ENCODE results near the gene XPC. TPM values are rescaled to one million over a fixed set of nuclear protein-coding genes. Genes with fewer than 3 reads are reported as not detected.

Gene XPC
- total and polyA plus RNA-seq, 2 donors = 19.1 to 32.8 TPM

DNA sequence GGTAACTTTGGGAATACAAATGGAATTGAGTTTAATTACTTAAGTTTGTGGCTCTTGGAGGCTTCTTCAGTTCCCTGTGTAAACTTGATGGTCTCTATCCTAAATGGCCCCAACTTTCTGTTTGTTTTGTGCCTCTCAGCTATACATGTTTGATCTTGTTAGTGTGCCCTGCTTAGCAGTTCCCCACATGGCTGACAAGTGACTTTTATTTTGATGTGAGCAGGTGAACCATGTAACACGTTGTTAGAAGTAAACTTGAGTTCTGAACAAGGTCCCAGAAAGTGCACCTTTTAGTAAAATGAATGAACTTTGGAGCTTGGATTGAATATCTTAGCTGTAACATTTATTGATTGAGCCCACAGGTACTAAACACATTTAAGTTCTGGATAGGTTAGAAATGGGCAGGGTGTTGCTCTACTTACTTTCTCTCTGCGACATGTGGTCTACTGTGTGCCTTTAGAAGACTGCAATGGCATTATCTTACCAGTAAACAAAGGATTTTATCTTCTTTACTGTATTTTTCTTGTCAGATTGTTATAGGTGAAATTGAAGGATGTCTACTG is 4.7 kb upstream of the XPC start:
- no peaks in the 10 kb centered on the region for H3K27me3 ChIP-seq (ENCODE audit: control insufficient read depth in 2 of 2, insufficient read depth in 1 of 2, low read length in 1 of 2)
- no peak overlapping the region for H3K4me3 ChIP-seq (ENCODE audit: low read length in 2 of 2)
- no peaks in the 10 kb centered on the region for H3K9me3 ChIP-seq (ENCODE audit: control insufficient read depth in 2 of 2, insufficient read depth in 1 of 2, low read length in 1 of 2)
- H3K27ac ChIP-seq (ENCODE audit: low read depth in 1 of 2, low read length in 1 of 2) = no peak overlapping the region
- H3K36me3 ChIP-seq (ENCODE audit: control insufficient read depth in 2 of 2, insufficient read depth in 2 of 2, low read length in 1 of 2) = peaks cover 30 to 42% of the 10 kb centered on the region in 2 donors
- WGBS = 84% methylated on average over 2 of the region's 2 CpGs
- no peak for DNase-seq (ENCODE audit: low read depth in 6 of 9, low spot score in 9 of 9)
- peaks cover 8 to 9% of the 10 kb centered on the region in 2 donors for H3K4me1 ChIP-seq (ENCODE audit: control insufficient read depth in 2 of 2, insufficient read depth in 2 of 2, low read length in 2 of 2)

DNA sequence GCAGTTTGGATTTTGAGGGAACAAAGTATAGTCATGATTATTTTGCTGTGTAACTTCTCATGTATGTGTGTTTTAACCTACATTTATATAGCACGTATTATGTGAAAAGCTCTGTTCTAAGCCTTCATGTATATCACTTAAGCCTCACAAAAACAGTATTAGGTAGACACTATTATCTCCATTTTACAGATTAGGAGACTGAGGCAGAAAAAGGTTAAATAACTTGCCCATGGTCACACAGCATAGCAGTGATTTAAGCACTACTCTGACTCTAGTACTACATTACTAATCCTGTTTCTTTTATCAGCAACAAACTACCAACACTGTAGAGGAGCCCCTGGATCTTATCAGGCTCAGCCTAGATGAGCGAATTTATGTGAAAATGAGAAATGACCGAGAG is 2.9 kb upstream of the XPC start:
- 98% methylated on average over 3 of the region's 3 CpGs for WGBS
- Histone ChIP-seq H3K9me3 (ENCODE audit: control insufficient read depth in 2 of 2, insufficient read depth in 1 of 2, low read length in 1 of 2) (no peaks in the 10 kb centered on the region), H3K27ac (ENCODE audit: low read depth in 1 of 2, low read length in 1 of 2) (no peak overlapping the region), H3K4me1 (ENCODE audit: control insufficient read depth in 2 of 2, insufficient read depth in 2 of 2, low read length in 2 of 2) (peaks cover 18 to 21% of the 10 kb centered on the region in 2 donors), H3K36me3 (ENCODE audit: control insufficient read depth in 2 of 2, insufficient read depth in 2 of 2, low read length in 1 of 2) (peaks cover 24 to 29% of the 10 kb centered on the region in 2 donors), H3K27me3 (ENCODE audit: control insufficient read depth in 2 of 2, insufficient read depth in 1 of 2, low read length in 1 of 2) (no peaks in the 10 kb centered on the region), H3K4me3 (ENCODE audit: low read length in 2 of 2) (no peak overlapping the region)
- no peak for DNase-seq (ENCODE audit: low read depth in 6 of 9, low spot score in 9 of 9)

DNA sequence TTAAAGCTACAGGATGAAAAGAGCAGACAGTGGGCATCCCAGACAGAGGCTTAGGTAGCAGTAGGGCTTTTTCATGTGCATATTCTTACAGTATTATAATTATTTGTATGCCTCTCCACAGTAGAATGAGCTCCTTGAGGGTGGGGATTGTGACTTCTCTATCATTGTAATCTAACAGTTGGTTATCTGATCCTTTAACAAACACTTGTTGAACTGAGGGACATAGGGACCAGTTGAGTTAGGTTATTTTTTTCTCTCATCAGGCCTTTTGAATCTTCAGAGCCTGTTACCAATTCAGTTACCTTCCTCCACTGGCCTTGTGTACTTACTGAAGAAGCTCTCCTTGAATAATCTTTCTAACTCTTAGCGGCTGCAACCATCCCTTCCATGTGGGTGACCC is 1.4 kb upstream of the XPC start:
- H3K4me1 ChIP-seq (ENCODE audit: control insufficient read depth in 2 of 2, insufficient read depth in 2 of 2, low read length in 2 of 2) = peaks cover 32 to 36% of the 10 kb centered on the region in 2 donors
- WGBS = 98% methylated on average over 1 of the region's 1 CpG
- no peak overlapping the region for H3K4me3 ChIP-seq (ENCODE audit: low read length in 2 of 2)
- no peaks in the 10 kb centered on the region for H3K9me3 ChIP-seq (ENCODE audit: control insufficient read depth in 2 of 2, insufficient read depth in 1 of 2, low read length in 1 of 2)
- DNase-seq (ENCODE audit: low read depth in 6 of 9, low spot score in 9 of 9) = no peak
- H3K27ac ChIP-seq (ENCODE audit: low read depth in 1 of 2, low read length in 1 of 2) = no peak overlapping the region
- H3K36me3 ChIP-seq (ENCODE audit: control insufficient read depth in 2 of 2, insufficient read depth in 2 of 2, low read length in 1 of 2) = peaks cover 14 to 17% of the 10 kb centered on the region in 2 donors
- H3K27me3 ChIP-seq (ENCODE audit: control insufficient read depth in 2 of 2, insufficient read depth in 1 of 2, low read length in 1 of 2) = no peaks in the 10 kb centered on the region

DNA sequence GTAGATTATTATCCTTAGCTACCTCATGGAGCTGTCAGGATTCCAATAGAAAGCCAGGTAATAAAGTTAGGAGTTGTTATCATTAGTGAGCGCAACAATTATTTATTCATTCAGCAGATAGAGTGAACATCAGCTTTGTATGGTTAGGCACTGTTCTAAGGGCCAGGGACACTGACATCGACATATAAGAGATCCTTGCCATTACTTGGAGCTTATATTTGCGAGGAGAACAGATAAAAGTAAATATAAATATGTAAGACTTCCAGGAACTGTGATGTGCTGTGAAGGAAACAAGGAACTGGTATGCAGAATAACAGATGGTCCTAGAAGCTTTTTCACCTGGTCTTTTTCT is 689 bp upstream of the XPC start:
- 5% methylated on average over 3 of the region's 3 CpGs for WGBS
- H3K27ac ChIP-seq (ENCODE audit: low read depth in 1 of 2, low read length in 1 of 2) = peak overlapping the region in 1 of 2 donors; percentile 76
- peak overlapping the region; percentile 62 to 81 for H3K4me3 ChIP-seq (ENCODE audit: low read length in 2 of 2)
- no peaks in the 10 kb centered on the region for H3K27me3 ChIP-seq (ENCODE audit: control insufficient read depth in 2 of 2, insufficient read depth in 1 of 2, low read length in 1 of 2)
- H3K36me3 ChIP-seq (ENCODE audit: control insufficient read depth in 2 of 2, insufficient read depth in 2 of 2, low read length in 1 of 2) = peaks cover 13 to 15% of the 10 kb centered on the region in 2 donors
- no peaks in the 10 kb centered on the region for H3K9me3 ChIP-seq (ENCODE audit: control insufficient read depth in 2 of 2, insufficient read depth in 1 of 2, low read length in 1 of 2)
- no peak for DNase-seq (ENCODE audit: low read depth in 6 of 9, low spot score in 9 of 9)
- peaks cover 33 to 38% of the 10 kb centered on the region in 2 donors for H3K4me1 ChIP-seq (ENCODE audit: control insufficient read depth in 2 of 2, insufficient read depth in 2 of 2, low read length in 2 of 2)

DNA sequence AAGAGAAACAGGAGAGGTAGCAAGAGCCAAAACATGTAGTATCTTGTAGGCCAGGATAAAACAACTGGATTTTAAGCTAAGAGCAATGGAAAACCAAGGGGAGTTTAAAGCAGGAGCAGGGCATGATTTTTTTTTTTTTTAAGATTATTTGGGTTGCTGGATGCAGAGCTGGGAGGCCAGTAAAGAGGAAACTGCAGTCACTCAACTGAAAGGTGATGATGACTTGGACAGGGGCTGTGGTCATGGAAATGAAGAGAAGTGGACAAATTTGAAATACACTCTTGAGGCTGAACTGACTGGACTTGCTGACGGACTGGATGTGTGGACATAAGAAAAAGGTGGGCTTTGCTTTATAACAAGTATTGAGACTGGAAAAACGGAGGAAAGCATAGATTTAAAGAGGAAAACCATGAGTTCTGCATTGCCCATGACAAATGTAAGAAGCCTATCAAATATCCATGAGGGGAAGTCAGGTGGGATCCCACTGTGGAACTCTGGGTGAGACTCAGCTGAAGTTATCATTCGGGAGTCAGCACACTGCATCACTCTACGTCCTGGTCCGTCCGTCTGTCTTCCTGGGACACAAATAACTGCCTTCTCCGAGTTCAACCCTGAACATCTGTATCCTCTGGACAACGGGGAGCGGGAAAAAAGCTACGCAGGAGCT is 688 bp downstream of the XPC start:
- Histone ChIP-seq H3K36me3 (ENCODE audit: control insufficient read depth in 2 of 2, insufficient read depth in 2 of 2, low read length in 1 of 2) (peaks cover 8 to 12% of the 10 kb centered on the region in 2 donors), H3K4me1 (ENCODE audit: control insufficient read depth in 2 of 2, insufficient read depth in 2 of 2, low read length in 2 of 2) (peaks cover 33 to 36% of the 10 kb centered on the region in 2 donors), H3K27me3 (ENCODE audit: control insufficient read depth in 2 of 2, insufficient read depth in 1 of 2, low read length in 1 of 2) (no peaks in the 10 kb centered on the region), H3K4me3 (ENCODE audit: low read length in 2 of 2) (peak overlapping the region; percentile 62 to 81), H3K27ac (ENCODE audit: low read depth in 1 of 2, low read length in 1 of 2) (peak overlapping the region; percentile 79 to 81), H3K9me3 (ENCODE audit: control insufficient read depth in 2 of 2, insufficient read depth in 1 of 2, low read length in 1 of 2) (no peaks in the 10 kb centered on the region)
- no peak for DNase-seq (ENCODE audit: low read depth in 6 of 9, low spot score in 9 of 9)
- 14% methylated on average over 10 of the region's 10 CpGs for WGBS

DNA sequence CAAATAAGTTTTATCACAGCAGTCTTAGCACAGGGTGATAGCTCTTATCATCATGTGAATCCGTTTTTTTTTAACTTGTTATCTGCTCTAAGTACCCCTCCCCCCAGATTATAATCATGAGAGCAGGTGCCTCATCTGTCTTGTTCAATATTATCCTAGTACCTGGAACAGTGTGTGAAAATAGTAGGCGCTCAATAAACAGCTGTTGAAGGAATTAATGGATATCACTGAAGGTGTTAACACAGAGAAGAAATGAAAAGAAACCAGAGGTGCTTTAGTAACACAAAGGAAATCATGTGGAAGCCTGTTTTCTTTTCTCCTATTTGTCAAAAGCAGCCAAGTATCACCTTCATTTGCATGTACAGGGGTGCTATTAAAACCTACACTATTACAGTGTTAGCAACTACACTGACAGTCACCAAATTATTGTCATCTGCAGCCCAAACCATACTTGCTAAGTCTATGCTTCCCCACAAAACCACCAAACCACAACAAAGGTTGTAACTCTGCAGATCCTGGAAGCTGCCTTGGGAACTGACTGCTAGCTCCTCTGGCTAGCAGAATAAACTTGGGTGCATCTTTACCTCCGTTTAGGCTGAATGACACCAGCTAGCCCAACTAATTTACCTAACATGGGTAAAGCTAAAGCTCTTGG is 2.9 kb downstream of the XPC start:
- 37% methylated on average over 3 of the region's 3 CpGs for WGBS
- H3K27me3 ChIP-seq (ENCODE audit: control insufficient read depth in 2 of 2, insufficient read depth in 1 of 2, low read length in 1 of 2) = no peaks in the 10 kb centered on the region
- peaks cover 19 to 21% of the 10 kb centered on the region in 2 donors for H3K36me3 ChIP-seq (ENCODE audit: control insufficient read depth in 2 of 2, insufficient read depth in 2 of 2, low read length in 1 of 2)
- no peaks in the 10 kb centered on the region for H3K9me3 ChIP-seq (ENCODE audit: control insufficient read depth in 2 of 2, insufficient read depth in 1 of 2, low read length in 1 of 2)
- H3K27ac ChIP-seq (ENCODE audit: low read depth in 1 of 2, low read length in 1 of 2) = no peak overlapping the region
- peaks cover 33 to 35% of the 10 kb centered on the region in 2 donors for H3K4me1 ChIP-seq (ENCODE audit: control insufficient read depth in 2 of 2, insufficient read depth in 2 of 2, low read length in 2 of 2)
- DNase-seq (ENCODE audit: low read depth in 6 of 9, low spot score in 9 of 9) = peak; percentile 57 to 94 (median 80)
- H3K4me3 ChIP-seq (ENCODE audit: low read length in 2 of 2) = peak overlapping the region in 1 of 2 donors; percentile 7

DNA sequence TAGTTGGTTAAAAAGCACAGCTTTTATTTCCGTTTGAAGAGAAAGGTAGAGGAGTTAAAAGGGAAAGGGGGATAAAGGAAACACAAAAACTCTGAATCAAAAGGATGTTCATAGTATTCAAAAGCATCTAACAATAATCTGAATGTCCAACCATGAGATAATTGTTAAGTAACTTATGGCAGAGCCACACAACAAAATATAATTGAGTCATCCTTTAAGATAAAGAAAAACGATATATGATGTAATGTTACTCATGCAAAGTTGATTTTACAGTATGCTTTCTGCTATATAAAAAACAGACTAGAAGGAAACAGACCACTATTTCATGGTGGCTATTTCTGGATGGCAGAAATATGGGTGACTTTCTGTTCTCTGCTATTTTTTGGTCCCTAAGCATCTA is 3.9 kb downstream of the XPC start:
- H3K27me3 ChIP-seq (ENCODE audit: control insufficient read depth in 2 of 2, insufficient read depth in 1 of 2, low read length in 1 of 2) = no peaks in the 10 kb centered on the region
- H3K4me1 ChIP-seq (ENCODE audit: control insufficient read depth in 2 of 2, insufficient read depth in 2 of 2, low read length in 2 of 2) = peaks cover 29 to 33% of the 10 kb centered on the region in 2 donors
- 63% methylated on average over 2 of the region's 2 CpGs for WGBS
- H3K36me3 ChIP-seq (ENCODE audit: control insufficient read depth in 2 of 2, insufficient read depth in 2 of 2, low read length in 1 of 2) = peaks cover 27 to 31% of the 10 kb centered on the region in 2 donors
- no peak overlapping the region for H3K27ac ChIP-seq (ENCODE audit: low read depth in 1 of 2, low read length in 1 of 2)
- no peaks in the 10 kb centered on the region for H3K9me3 ChIP-seq (ENCODE audit: control insufficient read depth in 2 of 2, insufficient read depth in 1 of 2, low read length in 1 of 2)
- no peak for DNase-seq (ENCODE audit: low read depth in 6 of 9, low spot score in 9 of 9)
- no peak overlapping the region for H3K4me3 ChIP-seq (ENCODE audit: low read length in 2 of 2)

DNA sequence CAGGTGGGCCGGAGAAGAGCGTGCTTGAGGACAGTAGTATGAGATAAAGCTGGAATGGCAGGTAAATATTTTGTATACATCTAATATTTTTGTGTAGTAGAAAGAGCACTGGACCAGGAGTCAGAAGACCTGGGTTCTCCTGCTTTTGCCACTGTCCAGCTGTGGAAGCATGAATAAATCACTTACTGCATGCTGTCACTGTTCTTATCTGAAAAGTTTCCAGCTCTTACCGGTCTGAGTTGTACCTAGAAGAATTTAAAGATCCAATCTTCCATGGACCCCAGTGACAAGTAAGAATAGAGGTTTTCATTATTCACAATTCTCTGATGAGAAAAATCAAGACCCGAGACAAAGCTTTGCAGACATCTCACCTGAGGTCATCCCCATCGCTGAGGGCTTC is 5.9 kb downstream of the XPC start:
- Histone ChIP-seq H3K4me1 (ENCODE audit: control insufficient read depth in 2 of 2, insufficient read depth in 2 of 2, low read length in 2 of 2) (peaks cover 19 to 24% of the 10 kb centered on the region in 2 donors), H3K9me3 (ENCODE audit: control insufficient read depth in 2 of 2, insufficient read depth in 1 of 2, low read length in 1 of 2) (no peaks in the 10 kb centered on the region), H3K27me3 (ENCODE audit: control insufficient read depth in 2 of 2, insufficient read depth in 1 of 2, low read length in 1 of 2) (no peaks in the 10 kb centered on the region), H3K27ac (ENCODE audit: low read depth in 1 of 2, low read length in 1 of 2) (no peak overlapping the region), H3K4me3 (ENCODE audit: low read length in 2 of 2) (no peak overlapping the region), H3K36me3 (ENCODE audit: control insufficient read depth in 2 of 2, insufficient read depth in 2 of 2, low read length in 1 of 2) (peaks cover 42 to 49% of the 10 kb centered on the region in 2 donors)
- DNase-seq (ENCODE audit: low read depth in 6 of 9, low spot score in 9 of 9) = no peak
- WGBS = 98% methylated on average over 5 of the region's 5 CpGs

DNA sequence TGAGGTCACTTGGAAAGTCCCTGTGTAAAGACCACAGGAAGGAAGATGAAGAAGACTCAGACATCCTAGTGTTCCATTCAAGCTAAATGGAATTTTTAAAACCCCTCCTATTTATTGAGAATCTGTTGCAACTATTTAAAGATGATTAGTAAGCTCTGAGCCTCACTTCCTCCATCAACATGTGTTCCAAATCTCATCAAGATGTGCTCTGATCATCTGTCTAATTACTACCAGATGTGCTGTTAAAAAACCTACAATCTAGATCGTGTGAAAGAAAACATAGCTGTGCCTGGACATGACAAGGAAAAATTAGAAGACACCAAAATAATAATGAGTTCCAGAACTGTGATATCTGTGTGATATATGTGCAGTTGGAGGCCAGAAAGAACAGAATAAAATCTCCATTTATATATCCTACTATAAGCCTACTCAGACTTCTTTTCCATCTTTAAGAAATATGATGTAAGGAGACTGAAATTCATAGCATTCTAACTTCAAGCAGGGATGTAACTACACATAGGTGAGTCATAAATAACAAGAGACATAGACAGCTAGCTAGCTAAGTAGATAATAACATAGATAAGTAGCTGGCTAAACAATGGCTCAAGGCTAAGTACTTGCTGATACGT is 7.8 kb downstream of the XPC start:
- H3K9me3 ChIP-seq (ENCODE audit: control insufficient read depth in 2 of 2, insufficient read depth in 1 of 2, low read length in 1 of 2) = no peaks in the 10 kb centered on the region
- H3K4me3 ChIP-seq (ENCODE audit: low read length in 2 of 2) = no peak overlapping the region
- H3K4me1 ChIP-seq (ENCODE audit: control insufficient read depth in 2 of 2, insufficient read depth in 2 of 2, low read length in 2 of 2) = peaks cover 9 to 10% of the 10 kb centered on the region in 2 donors
- no peak overlapping the region for H3K27ac ChIP-seq (ENCODE audit: low read depth in 1 of 2, low read length in 1 of 2)
- peaks cover 60 to 65% of the 10 kb centered on the region in 2 donors for H3K36me3 ChIP-seq (ENCODE audit: control insufficient read depth in 2 of 2, insufficient read depth in 2 of 2, low read length in 1 of 2)
- no peak for DNase-seq (ENCODE audit: low read depth in 6 of 9, low spot score in 9 of 9)
- H3K27me3 ChIP-seq (ENCODE audit: control insufficient read depth in 2 of 2, insufficient read depth in 1 of 2, low read length in 1 of 2) = no peaks in the 10 kb centered on the region
- WGBS = 93% methylated on average over 2 of the region's 2 CpGs
